CD1c-positive myeloid dendritic cell (primary cell): ENCODE results near the gene DYNLL1.
A peak's percentile ranks its signal among the peaks of the same experiment; 100 is the strongest.
"Not testable (repeated sequence)": the region's sequence is repeated elsewhere in the genome, so short reads cannot be mapped to it uniquely, and the experiment has no call there.

Source experiments
- DNase-seq: peaks from one replicate; pipeline ENCODE4 v3.0.0-alpha.2; 2016; ENCODE audit errors: extremely low spot score

DYNLL1 gene

DNA sequence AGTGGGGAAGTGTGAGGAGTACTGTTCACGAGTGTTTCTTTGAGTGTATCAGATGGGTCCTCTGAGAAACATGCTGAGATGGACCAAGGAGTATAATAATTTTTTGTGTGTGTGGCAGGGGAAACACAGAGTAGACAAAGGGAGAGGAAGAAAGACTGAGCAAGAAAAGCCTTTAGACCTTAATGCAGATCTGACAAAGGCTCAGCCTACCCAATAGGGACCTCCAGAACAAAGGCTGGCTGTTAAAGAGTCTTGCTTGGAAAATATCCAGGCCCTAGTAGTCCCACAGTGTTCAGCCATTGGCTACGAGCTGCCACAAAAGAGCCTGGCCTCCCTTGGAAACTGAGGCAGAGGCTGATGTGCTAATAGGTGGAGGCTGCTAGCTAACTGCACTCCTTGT is 19.6 kb downstream of the DYNLL1 start:
- DNase-seq, result no peak

DNA sequence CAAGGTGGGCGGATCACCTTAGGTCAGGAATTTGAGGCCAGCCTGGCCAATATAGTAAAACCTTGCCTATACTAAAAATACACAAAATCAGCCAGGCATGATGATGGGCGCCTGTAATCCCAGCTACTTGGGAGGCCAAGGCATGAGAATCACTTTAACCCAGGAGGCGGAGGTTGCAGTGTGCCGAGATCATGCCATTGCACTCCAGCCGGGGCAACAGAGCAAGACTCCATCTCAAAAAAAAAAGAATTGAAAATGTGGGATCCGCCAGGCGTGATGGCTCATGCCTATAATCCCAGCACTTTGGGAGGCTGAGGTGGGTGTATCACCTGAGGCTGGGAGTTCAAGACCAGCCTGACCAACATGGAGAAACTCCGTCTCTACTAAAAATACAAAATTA is 23.4 kb downstream of the DYNLL1 start:
- DNase-seq, result not testable (repeated sequence)

DNA sequence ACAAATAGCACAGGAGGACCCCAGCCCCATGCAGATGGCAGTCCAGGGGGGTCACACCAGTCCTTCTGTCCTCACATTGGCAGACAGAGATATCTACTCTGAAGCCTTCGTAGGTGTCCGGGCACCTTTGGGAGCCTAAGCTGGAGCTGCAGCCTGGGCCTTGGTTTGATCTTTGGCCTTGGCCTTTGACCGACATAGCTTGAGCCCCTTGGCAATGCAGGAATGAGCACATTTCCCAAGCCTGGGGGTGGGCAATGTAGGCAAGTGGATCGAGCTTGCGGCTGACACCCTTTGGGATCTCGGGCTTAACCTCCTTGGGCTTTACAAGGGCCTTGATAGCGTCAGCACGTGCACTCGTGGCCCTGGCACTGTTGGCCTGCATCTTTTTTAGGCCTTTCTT is 26.7 kb downstream of the DYNLL1 start:
- DNase-seq, result no peak

DNA sequence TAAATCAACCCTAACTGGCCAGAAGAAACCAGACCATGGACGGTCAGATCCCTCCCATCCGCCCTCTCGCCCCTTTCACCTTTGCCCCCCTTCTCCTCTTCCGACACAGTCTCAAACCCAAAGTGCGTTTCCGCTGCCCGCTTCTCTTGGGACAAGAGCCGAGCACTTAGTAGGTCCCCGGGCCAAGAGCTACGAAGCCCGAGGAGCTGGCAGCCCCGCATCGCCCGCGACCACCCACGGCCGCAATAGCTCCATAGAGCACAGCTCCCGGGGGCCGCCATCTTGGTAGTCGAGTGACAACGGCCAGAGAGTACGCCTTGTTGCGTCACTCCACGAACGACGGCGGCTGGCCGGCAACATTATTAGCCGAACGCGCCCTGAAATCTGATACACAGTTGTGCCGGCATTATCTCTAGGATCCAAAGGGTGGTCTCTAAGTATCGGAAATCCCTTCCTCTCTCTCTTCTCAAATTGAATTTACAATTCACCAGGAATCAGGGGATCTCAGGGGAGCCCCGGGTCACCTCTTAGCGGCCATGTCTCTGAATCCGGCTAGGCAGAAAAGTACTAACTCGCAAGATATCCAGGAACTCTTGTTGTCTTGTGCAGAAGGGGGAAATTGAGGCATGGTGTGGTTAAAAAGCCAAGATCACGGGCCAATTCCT is 33.1 kb downstream of the DYNLL1 start, which contains the start of gene COQ5:
Gene COQ5, minus strand, starts transcription at position 298 of the 665 bp plus-strand sequence. Its CDS starts 17 bp downstream, at position 281.
- peak; percentile 89 for DNase-seq

DNA sequence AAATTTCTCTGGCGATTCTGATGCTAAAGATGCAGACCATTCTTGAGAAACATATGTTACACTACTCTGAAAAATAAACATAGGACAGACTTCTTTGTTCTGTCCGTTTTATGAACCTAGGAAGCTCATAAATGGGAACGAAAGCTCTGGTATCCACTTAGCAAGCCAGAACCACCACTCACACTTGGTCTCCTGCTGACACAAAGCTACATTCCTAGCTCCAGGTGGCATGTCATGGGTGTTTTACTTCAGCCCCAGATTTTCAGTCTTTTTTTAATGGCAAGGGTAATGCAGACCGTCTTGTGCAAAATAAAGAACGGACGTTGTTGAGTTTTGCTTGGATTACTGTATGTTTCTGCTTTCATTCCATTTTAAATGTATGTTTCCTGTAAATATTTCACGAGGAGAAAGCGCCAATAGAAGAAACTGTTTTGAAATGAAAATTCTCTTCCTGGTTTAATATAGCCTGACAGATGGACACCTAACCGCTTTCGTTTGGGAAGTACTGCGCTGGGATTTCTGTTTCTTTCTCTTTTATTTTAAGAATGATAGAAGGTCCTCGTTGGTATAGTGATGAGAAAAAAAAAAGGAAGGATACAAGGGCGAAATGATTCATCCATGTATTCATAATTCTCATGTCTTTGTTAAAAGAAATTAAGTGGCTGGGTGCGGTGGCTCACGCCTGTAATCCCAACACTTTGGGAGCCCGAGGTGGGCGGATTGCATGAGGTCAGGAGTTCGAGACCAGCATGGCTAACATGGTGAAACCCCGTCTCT is 33.9 kb downstream of the DYNLL1 start:
- peak; percentile 77 for DNase-seq

DNA sequence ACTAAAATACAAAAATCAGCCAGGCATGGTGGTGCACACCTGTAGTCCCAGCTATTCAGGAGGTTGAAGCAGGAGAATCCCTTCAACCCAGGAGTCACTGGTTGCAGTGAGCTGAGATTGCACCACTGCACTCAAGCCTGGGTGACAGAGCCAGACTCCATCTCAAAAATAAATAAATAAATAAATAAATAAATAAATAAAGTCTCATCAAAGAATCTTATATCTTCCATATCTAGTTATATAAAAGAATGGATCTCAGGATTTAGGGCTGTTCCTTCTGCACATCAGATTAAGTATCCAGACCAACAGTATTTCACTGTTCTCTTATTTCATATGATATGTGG is 34.5 kb downstream of the DYNLL1 start:
- not testable (repeated sequence) for DNase-seq

DNA sequence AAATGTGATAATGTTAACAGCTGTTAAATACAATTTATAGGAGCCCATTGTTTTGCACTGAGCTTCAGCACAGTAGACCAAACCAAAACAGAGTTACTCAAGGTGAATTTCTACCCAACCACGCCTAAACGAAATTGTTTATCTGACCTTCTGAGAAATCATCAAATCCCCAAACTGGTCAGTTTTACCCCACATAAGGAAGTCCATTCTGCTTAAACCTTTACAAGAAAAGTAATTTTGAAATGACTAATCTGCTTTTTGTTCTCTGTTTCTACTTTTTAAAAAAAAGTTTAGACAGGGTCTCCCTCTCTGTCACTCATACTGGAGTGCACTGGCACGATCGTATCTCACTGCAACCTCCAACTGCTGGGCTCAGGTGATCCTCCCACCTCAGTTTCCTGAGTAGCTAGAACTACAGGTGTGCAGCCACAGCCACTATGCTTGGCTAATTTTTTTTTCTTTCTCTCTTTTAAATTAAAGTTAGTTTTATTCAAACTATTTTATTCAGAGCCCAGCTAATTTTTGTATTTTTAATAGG is 36.9 kb downstream of the DYNLL1 start:
- no peak for DNase-seq

DNA sequence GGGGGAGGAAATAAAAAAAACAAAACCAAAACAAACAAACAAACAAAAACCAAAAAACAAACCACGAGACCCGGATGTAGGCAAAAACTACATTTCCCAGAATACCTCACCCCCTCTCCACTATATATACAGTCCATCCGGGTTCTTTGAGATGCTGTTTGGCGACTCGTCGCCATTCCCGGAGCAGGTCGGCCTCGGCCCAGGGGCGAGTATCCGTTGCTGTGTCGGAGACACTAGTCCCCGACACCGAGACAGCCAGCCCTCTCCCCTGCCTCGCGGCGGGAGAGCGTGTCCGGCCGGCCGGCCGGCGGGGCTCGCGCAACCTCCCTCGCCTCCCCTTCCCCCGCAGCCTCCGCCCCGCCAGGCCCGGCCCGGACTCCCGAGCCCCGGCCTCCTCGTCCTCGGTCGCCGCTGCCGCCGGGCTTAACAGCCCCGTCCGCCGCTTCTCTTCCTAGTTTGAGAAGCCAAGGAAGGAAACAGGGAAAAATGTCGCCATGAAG is 38.3 kb downstream of the DYNLL1 start, which contains the start of gene RNF10:
Gene RNF10, plus strand, starts transcription at position 154 of the 500 bp plus-strand sequence. CDS start 456 bp downstream, outside the sequence.
- DNase-seq, result peak; percentile 96

DNA sequence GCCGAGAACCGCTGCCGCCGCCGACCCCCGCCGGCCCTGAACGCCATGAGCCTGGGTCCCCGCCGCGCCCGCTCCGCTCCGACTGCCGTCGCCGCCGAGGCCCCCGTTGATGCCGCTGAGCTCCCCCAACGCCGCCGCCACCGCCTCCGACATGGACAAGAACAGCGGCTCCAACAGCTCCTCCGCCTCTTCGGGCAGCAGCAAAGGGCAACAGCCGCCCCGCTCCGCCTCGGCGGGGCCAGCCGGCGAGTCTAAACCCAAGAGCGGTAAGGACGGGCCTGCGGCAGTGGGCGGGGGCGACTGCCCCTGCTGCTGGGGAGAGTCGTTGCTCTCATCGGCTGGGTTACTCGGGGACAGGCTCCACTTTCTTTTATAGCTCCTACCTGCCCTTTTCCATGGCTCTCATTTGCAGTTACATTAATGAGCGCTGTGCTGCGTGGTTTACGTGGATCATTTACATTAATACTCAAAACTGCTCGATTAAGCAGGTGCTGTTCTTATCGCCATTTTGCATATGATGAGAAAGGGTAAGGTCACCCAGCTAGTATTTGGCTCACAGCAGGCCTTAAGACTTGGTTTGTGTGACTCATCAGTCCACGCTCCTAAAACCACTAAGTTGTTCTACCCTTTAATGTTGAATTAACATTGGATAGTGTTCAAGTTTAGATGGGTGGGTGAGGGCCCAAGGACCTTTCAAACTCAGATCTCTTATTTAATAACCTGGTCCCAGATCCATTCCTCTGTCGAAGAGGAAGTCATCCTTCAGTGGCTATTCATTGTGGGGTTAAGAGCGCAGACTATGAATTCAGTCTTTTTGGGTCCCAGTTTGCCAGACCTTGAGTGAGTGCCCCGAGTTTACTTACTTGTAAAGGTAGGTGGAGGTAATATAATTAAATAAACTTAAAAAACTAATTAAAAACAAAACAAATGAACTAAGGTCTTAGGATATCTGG is 39.1 kb downstream of the DYNLL1 start:
- DNase-seq, result peak; percentile 48

DNA sequence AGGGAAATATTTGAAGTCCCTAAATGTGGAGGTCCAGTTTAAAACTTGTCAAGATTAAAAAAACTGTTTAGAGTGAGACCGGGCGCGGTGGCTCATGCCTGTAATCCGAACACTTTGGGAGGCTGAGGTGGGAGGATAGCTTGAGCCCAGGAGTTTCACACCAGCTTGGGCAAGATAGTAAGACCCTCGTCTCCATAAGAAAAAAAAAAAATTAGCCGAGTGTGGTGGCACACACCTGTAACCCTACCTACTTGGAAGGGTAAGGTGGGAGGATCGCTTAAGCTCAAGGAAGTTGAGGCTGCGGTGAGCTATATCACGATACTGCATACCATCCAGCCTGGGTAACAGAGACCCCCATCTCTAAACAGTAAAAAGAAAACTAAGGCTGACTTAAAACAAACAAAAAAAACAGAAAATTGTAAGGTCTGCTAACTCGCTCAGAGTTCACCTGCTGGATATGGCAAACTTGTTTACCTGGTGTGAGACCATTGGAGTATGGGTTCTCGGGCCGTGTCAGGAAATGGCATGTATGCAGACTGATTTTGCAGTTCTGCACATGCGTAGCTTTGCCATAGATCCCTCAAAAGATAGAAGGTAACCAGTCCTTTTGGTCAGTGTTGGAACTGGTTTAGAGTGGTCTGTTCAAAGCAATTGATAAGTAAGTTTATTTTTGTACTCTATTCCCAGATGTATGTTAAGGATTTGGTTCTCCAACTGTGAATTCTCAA is 40.3 kb downstream of the DYNLL1 start:
- DNase-seq, result no peak

DNA sequence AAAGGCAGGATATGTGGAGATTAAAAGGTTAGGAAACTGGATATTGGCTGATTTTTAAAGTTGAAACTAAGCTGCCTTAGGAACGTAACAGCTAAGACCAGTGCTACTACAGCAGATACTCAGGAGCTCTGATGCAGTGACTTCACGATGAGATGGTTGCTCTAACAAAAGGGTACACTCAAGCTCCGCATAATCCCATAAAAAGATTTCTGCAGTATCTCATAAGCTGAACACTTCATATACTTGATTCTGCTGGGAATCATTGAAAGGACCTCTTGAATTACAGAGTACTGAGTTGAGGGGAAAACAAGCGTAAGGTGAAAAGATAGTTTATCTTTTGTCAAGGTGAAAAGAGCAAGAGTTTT is 41.9 kb downstream of the DYNLL1 start:
- no peak for DNase-seq

DNA sequence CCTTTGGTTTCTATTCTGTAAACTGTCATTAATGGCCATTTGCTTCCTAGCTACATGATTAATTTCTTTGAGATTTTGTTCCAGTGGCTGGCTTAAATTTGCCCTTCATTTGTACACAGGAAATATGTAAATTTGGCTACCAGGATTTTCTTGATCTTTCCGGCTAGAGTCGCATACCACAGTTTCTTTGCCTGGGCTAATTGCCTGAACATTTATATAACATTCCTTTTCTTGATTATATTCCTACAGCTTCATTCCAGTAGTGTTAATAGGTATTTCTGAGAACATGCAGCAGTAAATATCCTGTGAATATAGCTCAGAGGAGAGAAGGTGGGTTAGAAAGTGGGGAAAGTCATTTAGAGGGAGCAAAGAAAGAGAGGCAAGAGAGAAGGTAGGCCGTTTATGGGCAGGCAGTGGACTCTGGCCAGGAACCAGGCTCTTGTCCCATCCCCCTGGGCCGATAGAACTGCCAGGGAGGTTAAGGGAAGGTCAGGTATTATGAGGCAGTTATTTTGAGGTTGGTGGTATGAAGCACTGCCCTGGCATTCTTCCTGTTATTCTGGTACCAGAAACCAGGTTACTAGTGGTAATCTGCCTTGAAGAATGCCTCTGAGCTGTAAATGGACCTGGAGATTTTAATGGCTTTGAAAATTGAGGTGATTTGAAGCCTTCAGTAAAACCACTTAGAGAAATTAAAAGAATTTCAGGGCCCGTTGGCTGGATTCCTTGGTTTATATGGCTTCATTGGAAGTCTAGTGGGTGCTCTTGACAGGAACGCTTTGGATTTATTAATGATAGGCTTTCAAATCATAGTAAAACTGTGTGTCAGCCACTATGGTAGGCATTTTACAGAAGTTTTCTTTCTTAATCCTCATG is 42.6 kb downstream of the DYNLL1 start:
- DNase-seq, result peak; percentile 23

DNA sequence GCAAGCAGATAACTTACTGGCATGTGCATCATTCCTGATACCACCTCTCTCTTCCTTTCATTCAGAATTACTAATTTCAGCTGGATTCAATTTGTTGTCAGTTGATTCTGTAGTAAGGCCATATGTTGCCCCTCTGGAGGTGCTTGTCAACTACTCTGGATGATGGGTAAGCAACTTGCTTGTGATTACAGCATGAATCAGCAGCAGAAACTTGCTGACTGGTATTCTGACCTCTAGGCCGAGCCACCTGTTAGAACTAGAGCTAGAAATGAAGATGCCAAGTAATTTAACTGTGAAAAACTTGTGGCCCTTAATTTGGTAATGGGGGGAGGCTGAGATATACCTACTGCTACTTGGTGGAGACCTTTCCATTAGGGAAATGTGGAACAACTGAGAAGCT is 43.4 kb downstream of the DYNLL1 start:
- no peak for DNase-seq

DNA sequence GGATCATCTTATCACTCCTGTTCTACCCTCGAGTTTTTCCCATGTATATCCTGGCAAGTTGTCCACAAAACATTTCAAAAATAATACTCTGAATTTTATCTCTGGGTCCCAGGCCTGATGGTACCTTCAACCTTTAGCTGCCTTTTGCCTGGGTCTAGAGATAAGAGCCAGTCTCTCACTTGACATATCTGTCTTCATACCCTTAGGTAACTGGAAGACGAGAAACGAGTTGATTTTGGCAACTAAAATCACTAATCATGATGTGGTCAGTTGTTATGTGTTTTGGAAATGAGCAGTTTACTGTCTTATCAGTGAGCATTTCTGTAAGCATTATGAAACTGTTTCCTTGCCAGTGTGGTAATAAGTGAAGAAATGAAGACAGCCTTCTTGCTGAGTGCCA is 44.5 kb downstream of the DYNLL1 start:
- no peak for DNase-seq

DNA sequence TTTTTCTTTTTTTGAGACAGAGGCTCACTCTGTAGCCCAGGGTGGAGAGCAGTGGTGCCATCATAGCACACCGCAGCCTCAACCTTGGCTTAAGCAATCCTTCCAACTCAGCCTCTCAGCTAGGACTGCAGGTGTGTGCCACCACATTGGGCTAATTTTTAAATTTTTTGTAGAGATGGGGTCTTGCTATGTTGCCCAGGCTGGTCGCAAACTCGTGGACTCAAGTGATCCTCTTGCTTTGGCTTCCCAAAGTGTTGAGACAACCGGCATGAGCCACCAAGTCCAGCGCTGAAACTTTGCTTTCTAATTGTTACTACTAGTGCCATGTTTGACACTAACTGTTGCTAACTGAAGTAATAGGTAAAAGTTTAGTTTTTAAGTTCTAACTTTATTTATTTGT is 46.3 kb downstream of the DYNLL1 start:
- DNase-seq, result no peak

DNA sequence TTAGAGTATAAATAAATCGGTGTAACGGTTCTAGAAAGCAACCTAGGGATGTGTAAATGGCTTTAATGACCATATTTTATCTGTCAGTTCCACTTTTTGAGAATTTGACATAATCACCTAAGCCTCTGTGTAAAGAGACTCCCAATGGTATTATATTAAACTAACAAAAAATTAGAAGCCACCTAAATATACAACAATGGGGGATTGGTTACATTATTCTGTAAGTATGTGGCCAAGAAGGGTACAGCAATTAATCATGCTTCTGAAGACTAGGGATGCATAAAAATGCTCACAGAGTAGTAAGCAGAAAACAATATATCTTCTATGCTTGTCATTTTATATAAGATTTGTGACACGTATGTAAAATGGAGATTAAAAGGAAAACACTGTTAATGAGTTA is 48.8 kb downstream of the DYNLL1 start:
- no peak for DNase-seq

DNA sequence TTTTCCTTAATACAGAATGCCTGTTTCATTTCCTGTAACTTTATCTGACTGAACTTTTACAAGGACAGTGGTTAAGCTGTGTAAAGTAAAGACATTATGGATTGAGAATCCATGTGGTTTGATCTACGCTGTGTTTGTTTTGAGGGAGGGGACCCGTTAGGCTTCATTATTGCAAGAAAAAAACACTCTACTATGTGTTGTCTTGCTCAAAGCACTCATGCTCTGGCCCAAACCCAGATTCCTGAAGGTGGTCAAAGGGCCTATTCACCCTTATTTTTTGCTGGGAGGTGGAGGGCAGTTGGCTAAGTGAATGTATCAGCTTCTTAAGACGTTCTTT is 50.1 kb downstream of the DYNLL1 start:
- DNase-seq, result no peak
